CD14-positive monocyte (primary cell): Measurements from ENCODE around the gene SRRM3. TPM values are rescaled to one million over a fixed set of nuclear protein-coding genes. Genes with fewer than 3 reads are reported as not detected.

ENCODE experiments used
- DNase-seq, 3 donors: peaks; one replicate each; pipeline ENCODE4 v3.0.0-alpha.2; 2011 to 2022
- H2AFZ ChIP-seq: 2 replicates; pipeline ENCODE4 v1.6.0; 2012; ENCODE audit warnings: mild to moderate bottlenecking, low read depth, low read length, inconsistent platforms; ENCODE audit not compliant: insufficient read depth, poor library complexity, severe bottlenecking
- H3K27ac ChIP-seq, 2 donors: 1 replicate in 1 of 2; 2 replicates in 1 of 2; pipeline ENCODE4 v1.5.1; 2012 to 2013; ENCODE audit warnings: low read length in 2 of 2, control low read depth in 1 of 2, inconsistent platforms in 1 of 2, low read depth in 1 of 2, mild to moderate bottlenecking in 1 of 2
- H3K27me3 ChIP-seq, 2 donors: one replicate each; pipeline versions ENCODE4 v1.6.0 to v1.6.1; 2011 to 2013; ENCODE audit warnings: low read length in 2 of 2; ENCODE audit not compliant: control insufficient read depth in 2 of 2, insufficient read depth in 2 of 2
- H3K36me3 ChIP-seq, 2 donors: replicated peaks in 1 of 2; 1 replicate in 1 of 2; 2 replicates in 1 of 2; pipeline versions ENCODE4 v1.5.1 to v1.6.1; 2012 to 2013; ENCODE audit warnings: low read length in 2 of 2, control low read depth in 1 of 2, inconsistent platforms in 1 of 2, mild to moderate bottlenecking in 1 of 2; ENCODE audit not compliant: insufficient read depth in 2 of 2, control insufficient read depth in 1 of 2
- H3K4me1 ChIP-seq, 2 donors: 1 replicate in 1 of 2; 2 replicates in 1 of 2; pipeline versions ENCODE4 v1.5.1 to v1.6.1; 2012 to 2013; ENCODE audit warnings: low read length in 2 of 2, control low read depth in 1 of 2, inconsistent platforms in 1 of 2, mild to moderate bottlenecking in 1 of 2, moderate library complexity in 1 of 2; ENCODE audit not compliant: insufficient read depth in 2 of 2, control insufficient read depth in 1 of 2
- H3K4me2 ChIP-seq: replicated peaks from 2 replicates; pipeline ENCODE3; 2012; ENCODE audit warnings: low read length, moderate library complexity, mild to moderate bottlenecking; ENCODE audit not compliant: poor library complexity, severe bottlenecking; ENCODE audit errors: extremely low read depth
- H3K4me3 ChIP-seq, 3 experiments: fragments of 200-600 bp in 1 of 3; sonication (generic) in 1 of 3; replicated peaks in 1 of 3; 1 replicate in 2 of 3; 2 replicates in 1 of 3; pipeline ENCODE4 v1.5.1; 2011 to 2013; ENCODE audit warnings: low read length in 3 of 3, mild to moderate bottlenecking in 3 of 3, control low read depth in 2 of 3, low read depth in 2 of 3, inconsistent platforms in 1 of 3, moderate library complexity in 1 of 3
- H3K79me2 ChIP-seq: 2 replicates; pipeline ENCODE4 v1.6.0; 2012; ENCODE audit warnings: mild to moderate bottlenecking, control low read depth, inconsistent platforms, low read length, moderate library complexity; ENCODE audit not compliant: insufficient read depth
- H3K9ac ChIP-seq: 2 replicates; pipeline ENCODE4 v1.6.0; 2017; ENCODE audit warnings: low read length, mild to moderate bottlenecking; ENCODE audit not compliant: insufficient read depth, poor library complexity, severe bottlenecking
- H3K9me3 ChIP-seq, 2 donors: replicated peaks in 1 of 2; 1 replicate in 1 of 2; 2 replicates in 1 of 2; pipeline versions ENCODE4 v1.5.1 to v1.6.1; 2012 to 2013; ENCODE audit warnings: low read length in 2 of 2, control low read depth in 1 of 2; ENCODE audit not compliant: control insufficient read depth in 1 of 2, insufficient read depth in 1 of 2
- H4K20me1 ChIP-seq: 2 replicates; pipeline ENCODE4 v1.6.0; 2012; ENCODE audit warnings: mild to moderate bottlenecking, low read length, control low read depth, moderate library complexity; ENCODE audit not compliant: insufficient read depth
- H3K27ac Mint-ChIP-seq, 7 donors: one replicate each; pipeline ENCODE4 v1.8.0; 2020; ENCODE audit warnings: mild to moderate bottlenecking in 7 of 7, mixed read lengths in 7 of 7, moderate library complexity in 6 of 7, inconsistent platforms in 2 of 7
- H3K27me3 Mint-ChIP-seq, 3 donors: one replicate each; pipeline ENCODE4 v1.8.0; 2021 to 2022; ENCODE audit warnings: low read depth in 3 of 3, mild to moderate bottlenecking in 3 of 3, mixed read lengths in 3 of 3, moderate library complexity in 3 of 3, inconsistent platforms in 1 of 3
- H3K36me3 Mint-ChIP-seq, 2 donors: one replicate each; pipeline ENCODE4 v1.8.0; 2020; ENCODE audit warnings: mixed read lengths in 2 of 2, inconsistent platforms in 1 of 2, mild to moderate bottlenecking in 1 of 2
- H3K4me1 Mint-ChIP-seq: one replicate; pipeline ENCODE4 v1.8.0; 2020; ENCODE audit warnings: mild to moderate bottlenecking, mixed read lengths
- H3K4me3 Mint-ChIP-seq, 2 donors: one replicate each; pipeline ENCODE4 v1.8.0; 2020; ENCODE audit warnings: mild to moderate bottlenecking in 2 of 2, mixed read lengths in 2 of 2, moderate library complexity in 1 of 2
- H3K9me3 Mint-ChIP-seq, 7 donors: one replicate each; pipeline ENCODE4 v1.8.0; 2020 to 2022; ENCODE audit warnings: mixed read lengths in 7 of 7, mild to moderate bottlenecking in 6 of 7, moderate library complexity in 6 of 7, inconsistent platforms in 2 of 7
- WGBS: methylation state at CpG from one replicate; pipeline ENCODE4 v1.1.5; 2013; ENCODE audit warnings: missing lambda C conversion rate; ENCODE audit not compliant: insufficient coverage; 5-methylcytosine and 5-hydroxymethylcytosine counted together
- intact Hi-C, 2 donors: fragments of 100-400 bp; cut with micrococcal nuclease; formaldehyde crosslinking; loops; one replicate each; pipeline versions ENCODE4 v1.15.0 to v1.15.1; 2023
- polyA plus RNA-seq, 3 donors: library from polyadenylated mRNA; depleted of rRNA in 1 of 3; unstranded in 2 of 3; stranded (reverse) in 1 of 3; fragments of 300-500 nt in 2 of 3; fragments of >200 nt in 1 of 3; fragmentation: Illumina TruSeq in 2 of 3; gene quantifications; 1 replicate in 2 of 3; 2 replicates in 1 of 3; pipeline ENCODE4 v1.2.3, GENCODE V29; 2012 to 2021
- TF ChIP-seq, protein P1 (sequence below): fragments of 200-600 bp; IDR thresholded peaks from one replicate; pipeline ENCODE4 v1.8.0; 2022; ENCODE audit warnings: antibody characterized with exemption, mild to moderate bottlenecking

SRRM3 gene
- polyA plus RNA-seq, 3 donors, result not detected

DNA sequence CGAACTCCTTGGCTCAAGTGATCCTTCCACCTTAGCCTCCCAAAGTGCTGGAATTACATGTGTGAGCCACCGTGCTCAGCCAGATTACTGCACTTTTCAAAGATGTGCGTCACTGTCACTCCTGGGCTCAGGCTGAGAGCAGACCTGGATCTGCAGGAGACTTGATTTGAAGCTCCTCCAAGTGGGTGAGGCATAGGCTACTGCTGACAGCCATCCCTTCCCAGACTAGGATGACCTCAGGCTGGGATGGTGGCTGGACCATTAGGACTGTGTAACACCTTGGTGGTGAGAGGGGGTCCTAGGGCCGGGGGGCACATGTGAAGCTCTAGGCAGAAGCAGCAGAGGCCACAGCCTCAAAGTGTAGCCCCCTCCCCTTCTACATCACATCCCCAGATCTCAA, 8.2 kb upstream of the SRRM3 start:
- Mint-ChIP-seq H3K27me3 (peaks cover 9 to 13% (median 11%) of the 10 kb centered on the region in 3 donors), H3K9me3 (peaks cover 6 to 13% (median 9%) of the 10 kb centered on the region in 7 donors), H3K27ac (no peak overlapping the region), H3K4me1 (no peaks in the 10 kb centered on the region), H3K4me3 (no peak overlapping the region), H3K36me3 (no peaks in the 10 kb centered on the region)
- WGBS, result 89% methylated on average over 1 of the region's 4 CpGs
- Histone ChIP-seq H3K4me2 (no peak overlapping the region), H2AFZ (no peak overlapping the region), H3K4me3 (no peak overlapping the region), H4K20me1 (no peaks in the 10 kb centered on the region), H3K79me2 (no peaks in the 10 kb centered on the region), H3K9me3 (peaks cover 5 to 14% of the 10 kb centered on the region in 2 donors), H3K36me3 (no peaks in the 10 kb centered on the region), H3K4me1 (no peaks in the 10 kb centered on the region), H3K27ac (no peak overlapping the region), H3K9ac (no peak overlapping the region), H3K27me3 (no peaks in the 10 kb centered on the region)
- TF ChIP-seq, protein P1, sequence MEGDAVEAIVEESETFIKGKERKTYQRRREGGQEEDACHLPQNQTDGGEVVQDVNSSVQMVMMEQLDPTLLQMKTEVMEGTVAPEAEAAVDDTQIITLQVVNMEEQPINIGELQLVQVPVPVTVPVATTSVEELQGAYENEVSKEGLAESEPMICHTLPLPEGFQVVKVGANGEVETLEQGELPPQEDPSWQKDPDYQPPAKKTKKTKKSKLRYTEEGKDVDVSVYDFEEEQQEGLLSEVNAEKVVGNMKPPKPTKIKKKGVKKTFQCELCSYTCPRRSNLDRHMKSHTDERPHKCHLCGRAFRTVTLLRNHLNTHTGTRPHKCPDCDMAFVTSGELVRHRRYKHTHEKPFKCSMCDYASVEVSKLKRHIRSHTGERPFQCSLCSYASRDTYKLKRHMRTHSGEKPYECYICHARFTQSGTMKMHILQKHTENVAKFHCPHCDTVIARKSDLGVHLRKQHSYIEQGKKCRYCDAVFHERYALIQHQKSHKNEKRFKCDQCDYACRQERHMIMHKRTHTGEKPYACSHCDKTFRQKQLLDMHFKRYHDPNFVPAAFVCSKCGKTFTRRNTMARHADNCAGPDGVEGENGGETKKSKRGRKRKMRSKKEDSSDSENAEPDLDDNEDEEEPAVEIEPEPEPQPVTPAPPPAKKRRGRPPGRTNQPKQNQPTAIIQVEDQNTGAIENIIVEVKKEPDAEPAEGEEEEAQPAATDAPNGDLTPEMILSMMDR, result no peak
- intact Hi-C loops, result no loop called here
- DNase-seq, result no peak

DNA sequence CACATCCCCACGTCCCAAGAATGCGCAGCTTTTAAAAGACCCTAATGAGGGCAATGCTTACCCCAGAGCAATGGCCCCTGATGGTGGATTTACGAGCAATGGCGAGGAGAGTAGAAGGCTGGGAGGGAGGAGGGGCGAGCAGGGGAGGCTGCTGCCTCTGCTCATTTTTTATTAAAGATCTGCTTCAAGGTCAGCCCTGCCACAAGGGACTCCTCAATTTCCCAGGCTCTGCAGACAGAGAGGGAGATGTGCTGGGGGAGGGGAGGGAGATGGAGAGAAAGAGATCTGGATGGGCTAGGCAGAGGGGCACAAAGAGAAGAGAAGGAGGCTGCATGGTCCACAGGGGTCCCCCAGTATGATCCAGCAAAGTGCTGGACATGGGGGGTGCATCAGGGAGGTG, 7.8 kb upstream of the SRRM3 start:
- Mint-ChIP-seq H3K27me3 (peaks cover 9 to 13% (median 12%) of the 10 kb centered on the region in 3 donors), H3K4me3 (no peak overlapping the region)

More for the DNA sequence above, 7.8 kb upstream of the SRRM3 start:
- TF ChIP-seq, protein P1, result no peak
- Histone ChIP-seq H3K4me1 (no peaks in the 10 kb centered on the region), H3K36me3 (no peaks in the 10 kb centered on the region), H3K9me3 (peaks cover 5 to 14% of the 10 kb centered on the region in 2 donors), H3K27ac (no peak overlapping the region), H3K4me2 (no peak overlapping the region), H3K4me3 (no peak overlapping the region), H2AFZ (no peak overlapping the region), H4K20me1 (no peaks in the 10 kb centered on the region), H3K27me3 (no peaks in the 10 kb centered on the region), H3K79me2 (no peaks in the 10 kb centered on the region), H3K9ac (no peak overlapping the region)
- intact Hi-C loops, result no loop called here
- Mint-ChIP-seq H3K9me3 (peaks cover 6 to 13% (median 9%) of the 10 kb centered on the region in 7 donors), H3K36me3 (no peaks in the 10 kb centered on the region), H3K4me1 (no peaks in the 10 kb centered on the region), H3K27ac (peak overlapping the region in 2 of 7 donors; percentile 37 to 47)
- DNase-seq, result no peak
- WGBS, result 80% methylated on average over 2 of the region's 5 CpGs
